ENCODE measurements around the gene PYGB.

The PYGB gene

GRCh38 chr20:25215521-25215920 lies 32.4 kb upstream of the PYGB start:
- no peak for DNase-seq

DNA sequence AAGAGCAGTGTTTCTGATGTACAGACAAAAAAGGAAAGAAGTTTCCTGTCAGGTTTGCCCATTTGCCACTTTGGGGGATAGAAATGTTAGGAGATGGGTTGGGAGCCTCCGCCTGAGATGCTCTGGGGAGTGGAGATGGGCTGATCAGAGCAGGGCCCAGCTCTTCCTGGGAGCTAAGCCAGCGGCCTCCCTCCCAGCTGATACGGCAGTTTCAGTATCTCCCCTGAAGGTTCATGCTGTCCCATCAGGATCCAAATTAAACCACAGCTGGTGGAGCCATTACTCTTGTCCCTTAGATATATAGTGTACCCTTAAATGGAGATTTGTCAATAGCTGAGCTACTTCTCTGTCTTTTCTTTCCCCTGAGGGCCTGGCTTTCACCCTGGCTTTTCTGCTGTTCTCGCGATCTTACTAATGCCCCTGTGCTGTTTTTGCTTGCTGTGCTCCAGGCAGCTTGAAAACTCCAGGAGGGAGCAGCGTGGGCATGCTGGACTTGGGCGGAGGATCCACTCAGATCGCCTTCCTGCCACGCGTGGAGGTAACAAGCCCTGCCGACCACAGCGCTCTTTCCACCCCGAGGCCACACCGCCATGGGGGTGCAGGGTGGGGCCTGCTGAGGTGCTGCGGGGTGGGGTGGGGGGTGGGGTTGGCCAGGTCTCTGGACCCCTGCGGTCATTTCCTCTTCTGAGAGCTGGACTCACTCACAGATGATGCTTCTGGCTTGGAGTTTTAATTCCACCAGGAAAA lies 31.5 kb upstream of the PYGB start:
- DNase-seq, result no peak

- no peak for DNase-seq
Observed at GRCh38 chr20:25217161-25218108, 30.4 kb upstream of the PYGB start.

DNA sequence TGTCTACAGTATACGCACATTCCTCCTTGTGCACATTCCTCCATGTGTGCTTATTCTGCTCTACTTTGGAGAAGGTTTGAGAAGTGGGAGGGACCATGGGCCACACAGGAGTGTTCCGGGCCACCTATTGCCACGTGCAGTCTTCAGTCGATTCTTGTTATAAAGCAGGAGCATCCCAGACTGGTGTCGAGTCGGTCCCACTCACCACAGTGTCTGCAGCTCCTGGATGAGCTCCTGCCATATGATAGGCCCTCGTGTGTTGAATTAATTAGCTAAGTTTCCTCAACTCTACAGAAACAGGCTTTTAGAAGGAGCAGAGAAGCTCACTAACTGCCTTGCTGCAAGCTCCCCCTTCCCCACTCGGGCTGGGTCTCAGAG lies 29.8 kb upstream of the PYGB start:
- DNase-seq, result no peak

DNA sequence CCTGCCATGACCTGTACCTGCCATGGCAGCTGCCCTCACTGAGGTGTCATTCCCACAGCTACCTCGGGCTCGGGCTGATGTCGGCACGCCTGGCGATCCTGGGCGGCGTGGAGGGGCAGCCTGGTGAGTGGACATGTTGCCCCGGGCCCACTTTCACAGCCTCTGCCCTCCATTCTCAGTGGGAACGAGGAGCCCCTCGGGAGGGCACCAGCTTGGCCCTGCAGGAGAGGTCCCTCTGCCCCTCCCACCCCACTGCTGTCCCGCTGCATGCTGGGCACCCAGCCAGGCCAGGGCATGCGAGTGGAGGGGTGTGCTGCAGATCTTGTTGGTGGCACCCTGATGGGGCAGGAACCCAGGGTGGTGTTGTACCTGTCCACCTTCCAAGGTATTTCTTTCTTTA lies 29.4 kb upstream of the PYGB start:
- no peak for DNase-seq

DNA sequence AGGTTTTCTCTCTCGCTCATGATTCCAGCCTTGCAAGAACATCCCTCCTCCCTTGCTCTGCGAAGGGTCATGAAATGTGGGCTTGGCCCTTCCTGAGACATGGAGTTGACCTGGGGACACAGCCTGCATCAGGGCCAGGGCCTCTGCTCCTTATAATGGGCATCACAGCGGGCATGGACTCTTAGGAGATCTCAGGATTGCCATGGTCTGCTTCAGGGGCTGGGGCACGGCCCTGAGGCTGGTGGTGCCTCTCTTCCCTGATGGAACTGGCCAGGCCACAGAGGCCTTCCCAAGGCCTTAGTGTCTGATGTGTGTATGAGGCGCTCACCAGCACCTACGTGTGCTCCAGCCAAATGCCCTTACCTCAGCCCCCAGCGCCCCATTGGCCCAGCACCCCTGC lies 28.5 kb upstream of the PYGB start:
- DNase-seq, result no peak

DNA sequence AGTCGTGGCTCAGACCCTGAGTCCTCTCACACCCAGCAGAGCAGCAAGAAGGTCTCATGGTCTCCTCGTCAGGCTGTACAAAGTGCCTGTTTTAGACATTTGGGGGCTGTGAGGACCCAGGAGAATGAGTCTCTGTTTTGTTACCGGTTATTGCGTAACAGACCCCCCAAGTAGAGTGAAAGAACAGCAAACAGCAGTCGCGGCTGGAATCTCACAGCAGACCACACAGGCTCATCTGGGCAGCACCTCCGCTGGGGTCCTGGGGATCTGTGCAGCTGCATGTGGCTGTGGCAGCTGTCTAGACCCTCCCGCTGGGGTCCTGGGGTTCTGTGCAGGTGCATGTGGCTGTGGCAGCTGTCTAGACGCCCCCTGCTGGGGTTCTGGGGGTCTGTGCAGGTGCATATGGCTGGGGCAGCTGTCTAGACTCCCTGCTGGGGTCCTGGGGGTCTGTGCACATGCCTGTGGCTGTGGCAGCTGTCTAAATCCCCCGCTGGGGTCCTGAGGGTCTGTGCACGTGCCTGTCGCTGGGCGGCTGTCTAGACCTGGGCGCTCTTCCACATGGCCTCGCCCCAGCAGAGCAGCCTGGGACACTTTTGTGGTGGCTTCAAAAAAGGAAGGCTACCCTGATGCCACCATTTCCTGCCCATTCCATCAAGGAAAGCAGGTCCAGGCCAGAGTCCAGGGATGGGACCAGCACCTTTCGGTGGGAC lies 27.7 kb upstream of the PYGB start:
- no peak for DNase-seq

DNA sequence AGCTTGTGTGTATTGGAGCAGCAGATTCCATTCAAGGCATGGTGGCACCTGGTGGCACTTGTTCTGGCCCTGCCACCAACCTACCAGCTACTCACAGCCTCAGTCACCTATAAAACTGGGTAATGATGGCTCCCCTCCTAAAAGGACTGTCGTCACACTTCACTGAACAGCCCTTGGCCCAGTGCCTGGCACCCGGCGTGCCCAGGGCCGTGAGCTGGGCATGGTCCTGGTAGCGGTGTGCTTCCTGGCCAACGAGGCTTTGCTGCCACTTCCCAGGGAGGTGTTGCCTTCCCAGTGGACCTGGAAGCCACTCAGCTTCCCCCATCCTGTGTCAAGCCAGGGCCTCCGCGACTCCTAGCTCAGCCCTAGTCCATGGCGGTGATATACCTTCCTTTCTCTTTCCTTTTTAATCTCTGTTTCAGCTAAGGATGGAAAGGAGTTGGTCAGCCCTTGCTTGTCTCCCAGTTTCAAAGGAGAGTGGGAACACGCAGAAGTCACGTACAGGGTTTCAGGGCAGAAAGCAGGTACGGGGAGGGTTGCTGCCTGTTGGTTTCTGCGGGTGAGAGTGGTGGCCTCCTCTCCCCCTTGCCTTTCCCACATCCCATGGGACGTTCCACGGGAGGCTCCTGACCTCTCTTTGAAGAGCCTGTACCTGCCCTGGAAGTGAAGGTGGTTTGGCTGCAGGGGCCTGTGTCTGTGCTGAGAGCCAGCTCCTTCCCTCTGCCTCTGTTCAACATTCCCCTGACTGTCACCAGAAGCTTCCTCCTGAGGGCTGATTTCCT lies 26.9 kb upstream of the PYGB start:
- peak in 3 of 51 donors; percentile 12 to 26 (median 13) for DNase-seq

DNA sequence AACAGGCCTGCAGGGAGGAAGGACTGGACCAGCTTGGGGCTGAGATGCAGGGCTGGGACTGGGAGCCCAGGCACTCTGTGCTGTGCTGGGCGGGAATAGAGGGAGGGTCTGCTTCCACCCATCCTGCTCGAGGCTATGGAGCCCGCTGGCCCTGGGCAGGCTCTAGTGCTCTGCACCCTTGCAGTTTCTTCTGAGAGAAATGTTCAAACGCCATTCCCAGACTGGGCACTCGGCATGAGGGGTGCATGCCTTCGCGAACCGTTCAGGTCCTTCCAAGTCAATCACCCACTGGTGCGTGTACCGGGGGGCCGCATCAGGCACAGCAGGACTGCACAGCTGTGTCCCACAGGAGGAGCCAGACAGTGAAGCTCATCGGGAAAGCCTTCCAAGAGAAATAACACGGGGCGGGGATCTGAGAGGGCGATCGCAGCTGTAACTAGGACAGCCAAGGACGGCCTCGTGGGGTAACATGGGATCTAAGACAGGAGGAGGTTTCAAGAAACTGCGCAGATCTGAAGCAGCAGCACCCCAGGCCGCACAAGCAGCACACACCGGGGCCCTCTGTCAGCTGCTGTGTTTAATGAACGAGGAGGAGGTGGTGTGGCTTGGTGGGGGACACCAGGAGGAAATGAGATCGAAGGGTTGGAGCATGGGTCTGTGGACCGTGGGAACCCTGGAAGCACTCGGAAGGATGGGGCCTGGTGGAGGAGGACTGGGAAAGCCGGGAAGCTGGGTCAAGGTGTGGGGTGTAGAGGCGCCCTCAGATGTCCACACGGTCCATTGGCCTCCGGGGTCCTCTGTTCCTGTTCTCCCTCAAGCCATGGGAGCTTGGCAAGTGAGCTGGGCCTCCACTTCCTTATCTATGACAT lies 26.1 kb upstream of the PYGB start:
- DNase-seq, result no peak

GRCh38 chr20:25222461-25223178 lies 25.3 kb upstream of the PYGB start:
- DNase-seq, result no peak

- DNase-seq, result no peak
Observed at GRCh38 chr20:25223179-25223661, 24.7 kb upstream of the PYGB start.

DNA sequence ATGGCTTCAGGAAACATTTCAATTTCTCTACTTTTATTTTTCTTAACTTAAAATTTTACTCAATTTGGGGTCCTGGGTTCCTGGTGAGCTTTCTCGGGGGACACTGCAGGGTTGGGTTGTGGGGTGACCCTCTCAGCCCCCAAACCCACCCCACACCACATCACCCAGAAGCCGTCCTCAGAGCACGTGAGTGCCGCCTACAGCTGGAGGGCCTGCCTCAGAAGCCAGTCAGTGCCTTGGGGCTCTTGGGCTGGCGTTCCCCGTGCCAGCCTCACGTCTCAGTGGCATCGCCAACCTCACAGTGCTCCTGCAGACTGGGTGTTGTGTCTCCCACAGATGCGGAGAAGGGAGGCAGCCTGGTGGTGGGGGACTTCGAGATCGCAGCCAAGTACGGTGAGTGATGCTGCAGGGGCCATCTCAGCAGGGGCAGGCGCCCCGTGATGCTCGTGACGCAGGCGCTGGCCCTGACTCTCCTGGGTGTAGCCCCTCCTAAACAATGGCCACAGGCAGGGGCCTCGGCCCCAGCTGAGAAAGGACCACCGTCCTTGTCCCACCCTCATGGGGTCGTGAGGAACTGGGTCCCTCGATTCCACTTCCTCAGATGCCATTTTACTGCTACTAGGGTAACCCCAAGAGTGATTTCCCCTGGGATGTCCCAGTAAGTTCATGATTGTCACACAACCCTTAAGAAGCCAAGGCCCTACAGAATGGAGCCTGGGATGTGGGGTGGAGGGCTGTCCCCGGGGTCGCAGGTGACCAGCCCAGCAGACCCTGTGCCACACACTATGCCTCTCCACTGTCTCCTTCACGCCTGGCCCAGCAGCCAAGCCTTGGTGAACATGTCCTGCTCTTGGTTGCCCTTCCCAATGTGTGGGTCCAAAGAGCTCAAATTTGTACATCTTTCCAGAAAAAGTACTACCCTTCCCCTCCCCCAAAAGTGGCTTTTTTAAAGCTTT lies 23.8 kb upstream of the PYGB start:
- DNase-seq, result no peak

- no peak for DNase-seq
Observed at GRCh38 chr20:25224941-25225340, 22.9 kb upstream of the PYGB start.

GRCh38 chr20:25225642-25226432 lies 22.0 kb upstream of the PYGB start:
- DNase-seq, result no peak

DNA sequence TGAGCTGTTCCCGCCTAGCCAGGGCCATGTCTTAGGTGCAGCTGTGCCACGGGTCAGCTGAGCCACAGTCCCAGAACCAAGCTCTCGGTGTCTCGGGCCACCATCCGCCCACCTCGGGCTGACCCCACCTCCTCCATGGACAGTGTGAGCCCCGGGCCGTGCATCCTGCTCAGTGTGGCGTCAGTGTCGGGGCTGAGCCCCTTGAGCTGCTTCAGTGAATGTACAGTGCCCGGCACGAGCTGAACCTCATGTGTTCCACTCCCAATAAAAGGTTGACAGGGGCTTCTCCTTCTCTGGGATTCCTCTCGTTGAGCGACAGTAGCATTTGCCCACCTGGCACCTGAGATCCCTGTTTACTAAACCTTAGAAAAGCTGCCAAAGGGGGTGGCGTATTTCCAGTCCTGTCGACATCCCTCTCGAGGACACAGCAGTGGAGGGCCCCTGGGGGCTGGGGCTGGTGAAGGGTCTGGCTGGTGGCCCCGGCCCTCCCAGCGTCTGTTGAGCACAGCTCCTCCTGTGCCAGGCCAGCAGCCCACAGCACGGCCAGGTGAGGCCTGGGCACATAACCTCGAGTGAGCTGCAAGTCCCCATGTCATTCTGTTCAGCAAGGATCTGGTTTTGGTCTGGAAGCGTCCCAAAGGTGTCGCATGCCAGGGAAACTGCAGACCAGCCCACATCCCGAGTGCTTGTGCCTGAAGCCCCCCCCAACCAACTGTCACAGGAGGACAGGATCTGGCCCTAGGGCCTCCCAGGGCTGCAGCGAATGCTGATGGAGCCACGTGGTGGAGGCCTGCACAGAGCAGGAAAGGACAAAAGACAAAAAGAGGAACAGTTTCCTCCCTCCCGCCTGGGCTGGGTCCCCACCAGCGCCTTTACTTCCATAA lies 21.2 kb upstream of the PYGB start:
- peak in 9 of 51 donors; percentile 9 to 31 (median 20) for DNase-seq

GRCh38 chr20:25227317-25227831 lies 20.5 kb upstream of the PYGB start:
- no peak for DNase-seq

Data from hypothalamus (tissue), 51 donors.